ENCODE measurements around the gene HEXIM2.
"Not testable (repeated sequence)": the region's sequence is repeated elsewhere in the genome, so short reads cannot be mapped to it uniquely, and the experiment has no call there.

GRCh38 chr17:45124797-45125122 lies 36.9 kb upstream of the HEXIM2 start:
- not testable (repeated sequence) for TF ChIP-seq CTCF, POLR2A, POLR2AphosphoS5, EP300 (IDR thresholded peaks at IDR 0.05)
